Lung (tissue), 12 donors: ENCODE results near the gene TMEM184A. TPM values are rescaled to one million over a fixed set of nuclear protein-coding genes. Genes with fewer than 3 reads are reported as not detected.

Experiments
- ATAC-seq: fragments of 200-7000 bp; cut with Tn5 transposase; one replicate; pipeline ENCODE4 v1.9.1; 2020; ENCODE audit warnings: moderate number of reproducible peaks; ENCODE audit not compliant: insufficient read depth, low FRiP score
- DNase-seq, 3 donors: peaks; one replicate each; pipeline ENCODE4 v3.0.0-alpha.2; 2013 to 2017
- H3K27ac ChIP-seq, 2 donors: one replicate each; pipeline ENCODE4 v1.5.1; 2013; ENCODE audit warnings: mild to moderate bottlenecking in 2 of 2, moderate library complexity in 2 of 2, control low read depth in 1 of 2, inconsistent platforms in 1 of 2, low read depth in 1 of 2, low read length in 1 of 2
- H3K27me3 ChIP-seq, 3 donors: one replicate each; pipeline ENCODE4 v1.5.1; 2013; ENCODE audit warnings: low read length in 2 of 3; ENCODE audit not compliant: control insufficient read depth in 3 of 3, insufficient read depth in 3 of 3
- H3K36me3 ChIP-seq, 4 donors: one replicate each; pipeline ENCODE4 v1.5.1; 2013; ENCODE audit warnings: low read length in 4 of 4, mild to moderate bottlenecking in 1 of 4, moderate library complexity in 1 of 4; ENCODE audit not compliant: control insufficient read depth in 4 of 4, insufficient read depth in 4 of 4
- H3K4me1 ChIP-seq, 5 donors: one replicate each; pipeline ENCODE4 v1.5.1; 2013; ENCODE audit warnings: low read length in 5 of 5, mild to moderate bottlenecking in 2 of 5, moderate library complexity in 1 of 5; ENCODE audit not compliant: control insufficient read depth in 5 of 5, insufficient read depth in 5 of 5
- H3K4me3 ChIP-seq: one replicate; pipeline ENCODE4 v1.5.1; 2013; ENCODE audit warnings: mild to moderate bottlenecking, control low read depth, moderate library complexity
- H3K9ac ChIP-seq, 2 donors: one replicate each; pipeline ENCODE4 v1.5.1; 2013; ENCODE audit warnings: low read length in 2 of 2, control low read depth in 1 of 2; ENCODE audit not compliant: insufficient read depth in 1 of 2
- H3K9me3 ChIP-seq, 4 donors: one replicate each; pipeline ENCODE4 v1.5.1; 2013; ENCODE audit warnings: low read length in 3 of 4, mild to moderate bottlenecking in 1 of 4, moderate library complexity in 1 of 4; ENCODE audit not compliant: control insufficient read depth in 4 of 4, insufficient read depth in 3 of 4
- CTCF ChIP-seq: IDR thresholded peaks from 2 replicates; pipeline ENCODE4 v1.5.1; 2012; ENCODE audit warnings: mild to moderate bottlenecking; ENCODE audit errors: control extremely low read depth, extremely low read depth
- WGBS, 2 donors: extraction: QIAGEN DNeasy Blood & Tissue Kit; methylation state at CpG; one replicate each; pipeline ENCODE4 v1.1.7; 2013; 5-methylcytosine and 5-hydroxymethylcytosine counted together
- polyA plus RNA-seq, 2 donors: library from polyadenylated mRNA; stranded (reverse); fragments of 200-250 nt; gene quantifications; one replicate each; pipeline ENCODE4 v1.2.1, GENCODE V29; 2013
- total RNA-seq, 2 donors: library from RNA; depleted of rRNA in 1 of 2; stranded (reverse); fragments of >200 nt in 1 of 2; gene quantifications; one replicate each; pipeline ENCODE4 v1.2.1, GENCODE V29; 2014 to 2021
- donor health status: control.
- donor health status: control.
- donor health status: Bipolar disorder and iron deficiency.
- donor health status: healthy.
- donor health status: DM: yes; HTN: yes; CAD: no.

The TMEM184A gene
- total and polyA plus RNA-seq, 4 donors, result 1.8 to 11.8 (median 8.3) TPM

GRCh38 chr7:1562597-1563051, 6.6 kb upstream of the TMEM184A start:
- 73 to 84% methylated on average over 18 of the region's 18 CpGs for WGBS, 2 donors
- Histone ChIP-seq H3K4me3 (no peak overlapping the region), H3K9me3 (no peaks in the 10 kb centered on the region), H3K36me3 (peaks cover 0 to 14% (median 6%) of the 10 kb centered on the region in 4 donors), H3K27me3 (no peaks in the 10 kb centered on the region), H3K4me1 (peaks cover 0 to 4% (median 0%) of the 10 kb centered on the region in 5 donors), H3K27ac (no peak overlapping the region), H3K9ac (no peak overlapping the region)
- no peak for TF ChIP-seq CTCF
- DNase-seq (peak in 2 of 3 donors; percentile 11 to 39), ATAC-seq (no peak)

GRCh38 chr7:1562116-1562515, 6.1 kb upstream of the TMEM184A start:
- DNase-seq (no peak), ATAC-seq (no peak)
- TF ChIP-seq CTCF, result no peak
- Histone ChIP-seq H3K9me3 (no peaks in the 10 kb centered on the region), H3K27ac (no peak overlapping the region), H3K4me1 (no peaks in the 10 kb centered on the region), H3K4me3 (no peak overlapping the region), H3K9ac (no peak overlapping the region), H3K27me3 (no peaks in the 10 kb centered on the region), H3K36me3 (peaks cover 0 to 11% (median 3%) of the 10 kb centered on the region in 4 donors)
- WGBS, 2 donors, result 59 to 79% methylated on average over 16 of the region's 16 CpGs

- 81 to 89% methylated on average over 33 to 34 of the region's 34 CpGs for WGBS, 2 donors
- no peak overlapping the region for H3K27ac ChIP-seq
- H3K9me3 ChIP-seq, result no peaks in the 10 kb centered on the region
- H3K4me3 ChIP-seq, result no peak overlapping the region
- no peaks in the 10 kb centered on the region for H3K4me1 ChIP-seq
- no peak overlapping the region for H3K9ac ChIP-seq
- TF ChIP-seq CTCF, result no peak
- ATAC-seq (no peak), DNase-seq (no peak)
- peaks cover 0 to 3% (median 1%) of the 10 kb centered on the region in 4 donors for H3K36me3 ChIP-seq
- H3K27me3 ChIP-seq, result no peaks in the 10 kb centered on the region
Observed at GRCh38 chr7:1561036-1561940, 5.3 kb upstream of the TMEM184A start.
